M059J (cell line): ENCODE measurements around the gene SYF2. TPM values are rescaled to one million over a fixed set of nuclear protein-coding genes. Genes with fewer than 3 reads are reported as not detected.
A peak's percentile ranks its signal among the peaks of the same experiment; 100 is the strongest.
"Not testable (repeated sequence)": the region's sequence is repeated elsewhere in the genome, so short reads cannot be mapped to it uniquely, and the experiment has no call there.

ENCODE experiments used
- DNase-seq: peaks from one replicate; pipeline ENCODE4 v3.0.0-alpha.2; 2012; ENCODE audit warnings: low read depth
- total RNA-seq: library from RNA; depleted of rRNA; stranded (reverse); fragments of >200 nt; shearing (Covaris generic); gene quantifications from 2 replicates; pipeline ENCODE4 v1.2.3, GENCODE V29; 2014; rRNA removed

SYF2 gene
- 53.2 and 56.7 TPM in 2 replicates for total RNA-seq

DNA sequence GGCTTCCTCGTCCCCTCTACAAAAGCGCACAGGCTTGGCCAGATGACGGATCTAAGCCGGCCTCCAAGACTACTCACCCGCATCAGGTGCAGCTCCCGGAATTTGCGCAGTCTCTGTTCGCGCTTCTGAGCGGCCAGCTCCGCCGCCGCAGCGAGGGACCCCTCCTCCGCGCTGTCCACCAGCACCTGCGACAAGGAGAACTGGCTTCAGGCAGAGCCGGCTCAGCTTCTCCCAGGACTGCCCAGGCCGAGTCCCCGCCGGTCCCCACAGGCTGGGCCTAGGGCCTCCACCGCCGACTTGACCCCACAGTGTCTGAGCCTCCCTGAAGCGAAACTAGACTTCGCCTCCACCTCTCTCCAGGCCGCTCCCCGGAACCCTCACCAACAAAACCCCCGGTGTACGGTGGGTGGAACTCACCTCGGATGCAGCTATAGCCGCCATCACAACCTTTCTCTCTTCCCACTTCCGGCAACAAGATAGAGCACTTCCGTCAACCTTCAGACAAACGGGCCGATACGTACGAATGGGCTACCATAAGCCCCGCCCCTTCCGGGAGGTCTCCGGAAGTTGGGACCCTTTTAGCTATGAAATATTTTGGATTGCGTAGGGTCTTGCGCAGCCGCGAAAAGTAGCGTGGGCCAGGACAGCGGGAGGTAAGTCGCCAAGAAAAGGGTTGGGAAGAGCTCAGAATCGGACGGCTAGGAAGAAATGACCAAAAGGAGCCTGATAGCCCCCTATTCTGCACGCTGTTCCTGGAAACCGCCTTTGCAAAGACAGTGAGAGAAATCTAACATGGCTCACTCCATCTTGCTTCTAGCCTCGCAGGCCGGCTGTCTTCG, at the start of gene SYF2:
TSS of gene SYF2 (minus strand) at position 476 of the 839 bp plus-strand sequence. CDS start at position 441, 35 bp downstream.
- DNase-seq: peak; percentile 91

DNA sequence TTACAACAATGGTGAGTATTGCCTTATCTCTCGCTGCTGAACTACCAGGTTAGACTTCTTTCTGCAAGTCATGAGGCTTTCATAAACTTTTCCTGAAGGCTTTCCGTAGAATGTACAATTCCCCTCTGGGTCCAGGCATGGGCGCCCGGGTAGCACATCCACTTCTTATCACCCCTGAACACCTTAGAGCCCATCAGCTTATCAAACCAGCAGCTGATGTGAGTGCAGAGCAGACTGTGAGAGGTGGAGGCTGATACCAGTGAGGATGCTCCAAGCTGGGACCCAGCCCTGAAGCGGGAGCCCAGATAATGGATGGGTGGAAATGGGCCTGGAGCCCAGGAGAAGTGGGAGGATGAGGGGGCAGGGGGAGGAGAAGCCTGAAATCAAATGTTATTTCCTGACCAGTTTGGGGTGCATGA, 47.4 kb upstream of the SYF2 start:
- not testable (repeated sequence) for DNase-seq

DNA sequence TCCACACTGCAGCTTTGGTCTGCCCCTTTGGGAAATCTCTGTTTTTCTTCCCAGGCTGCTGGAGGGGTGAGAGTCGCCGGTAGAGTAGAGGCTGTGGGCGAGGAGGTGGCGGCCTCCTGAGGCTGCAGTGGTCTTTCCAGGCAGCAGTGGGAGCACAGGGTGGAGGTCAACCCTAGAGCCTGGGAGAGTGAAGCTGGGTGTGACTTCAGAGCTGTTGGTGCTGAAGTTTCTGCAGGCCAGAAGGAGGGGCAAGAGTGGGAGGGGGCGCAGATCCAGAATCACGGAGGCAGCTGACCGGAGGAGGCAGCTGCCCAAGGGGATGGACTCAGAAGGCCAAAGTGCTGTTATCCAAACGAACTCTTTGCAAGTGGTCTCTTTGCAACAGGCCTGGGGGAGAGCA, 46.5 kb upstream of the SYF2 start:
- not testable (repeated sequence) for DNase-seq

DNA sequence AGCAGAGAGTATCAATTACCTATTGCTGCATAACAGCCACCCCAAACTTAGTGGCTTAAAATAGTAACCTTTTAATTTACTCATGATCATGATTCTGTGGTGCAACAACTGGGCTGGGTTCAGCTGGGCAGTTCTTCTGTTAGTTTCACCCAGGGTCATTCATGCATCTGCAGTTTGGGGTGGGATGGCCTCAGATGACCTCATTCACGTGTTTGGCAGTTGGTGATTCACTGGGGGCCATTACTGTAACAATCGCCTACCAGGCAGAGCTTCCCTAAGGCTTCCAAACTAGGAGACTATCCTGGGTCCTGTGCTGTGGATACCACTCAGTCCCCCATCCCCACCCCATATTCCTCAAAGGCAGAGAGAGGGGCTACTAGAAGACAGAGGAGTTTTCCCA, 46.1 kb upstream of the SYF2 start:
- not testable (repeated sequence) for DNase-seq

DNA sequence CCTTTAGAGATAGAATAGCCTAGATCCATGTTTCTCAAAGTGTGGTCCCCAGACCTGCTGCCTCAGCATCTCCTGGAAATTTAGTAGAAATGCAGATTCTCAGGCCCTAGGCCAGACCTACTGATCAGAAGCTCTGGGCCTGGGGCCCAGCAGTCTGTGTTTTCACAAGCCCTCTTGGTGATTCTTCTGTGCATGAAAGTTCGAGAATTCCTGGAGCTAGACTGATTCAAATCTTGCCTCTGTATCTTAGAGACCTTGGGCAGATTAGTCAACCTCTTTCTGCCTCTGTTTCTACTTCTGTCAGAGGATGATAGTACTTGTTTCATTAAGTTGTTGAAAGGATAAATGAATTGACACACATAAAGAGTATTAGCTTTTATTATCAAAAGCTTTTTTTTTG, 45.0 kb upstream of the SYF2 start:
- not testable (repeated sequence) for DNase-seq

DNA sequence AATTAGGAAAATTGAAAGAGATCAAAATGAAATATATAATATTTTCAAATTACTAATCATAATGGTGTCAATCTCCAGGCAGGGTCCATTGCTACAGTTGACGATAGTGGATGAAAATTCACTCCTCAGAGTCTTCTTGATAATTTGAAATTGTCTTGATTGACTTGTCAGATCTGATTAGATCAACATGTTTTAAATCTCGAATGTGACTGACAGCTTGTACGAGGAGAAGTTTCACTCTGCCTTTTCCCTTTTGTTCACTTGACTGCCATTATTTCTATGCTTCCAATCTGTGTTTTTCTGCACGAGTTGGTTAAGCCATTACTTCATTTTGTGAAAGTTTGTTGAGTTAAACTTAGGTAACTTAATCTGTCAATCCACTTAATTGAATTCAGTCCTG, 43.3 kb upstream of the SYF2 start:
- DNase-seq: not testable (repeated sequence)

DNA sequence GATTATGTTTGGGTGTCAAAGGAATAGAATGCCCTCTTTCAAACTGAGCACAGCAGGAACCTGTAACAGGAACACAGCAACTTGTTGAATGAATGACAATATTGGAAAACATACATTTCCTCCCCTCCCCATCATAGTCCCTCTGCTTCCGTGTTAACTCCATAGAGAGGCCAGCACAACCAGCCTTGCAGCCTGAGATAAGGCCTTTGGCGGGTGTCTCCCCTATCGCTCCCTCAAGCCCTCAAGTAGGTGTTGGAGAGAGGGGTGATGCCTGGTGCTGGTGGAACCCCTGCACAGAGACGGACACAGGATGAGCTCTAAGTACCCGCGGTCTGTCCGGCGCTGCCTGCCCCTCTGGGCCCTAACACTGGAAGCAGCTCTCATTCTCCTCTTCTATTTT, 39.9 kb upstream of the SYF2 start, which contains the start of gene RHD:
TSS of gene RHD (plus strand) at position 272 of the 400 bp plus-strand sequence. CDS start at position 311, 39 bp downstream.
- DNase-seq: not testable (repeated sequence)

DNA sequence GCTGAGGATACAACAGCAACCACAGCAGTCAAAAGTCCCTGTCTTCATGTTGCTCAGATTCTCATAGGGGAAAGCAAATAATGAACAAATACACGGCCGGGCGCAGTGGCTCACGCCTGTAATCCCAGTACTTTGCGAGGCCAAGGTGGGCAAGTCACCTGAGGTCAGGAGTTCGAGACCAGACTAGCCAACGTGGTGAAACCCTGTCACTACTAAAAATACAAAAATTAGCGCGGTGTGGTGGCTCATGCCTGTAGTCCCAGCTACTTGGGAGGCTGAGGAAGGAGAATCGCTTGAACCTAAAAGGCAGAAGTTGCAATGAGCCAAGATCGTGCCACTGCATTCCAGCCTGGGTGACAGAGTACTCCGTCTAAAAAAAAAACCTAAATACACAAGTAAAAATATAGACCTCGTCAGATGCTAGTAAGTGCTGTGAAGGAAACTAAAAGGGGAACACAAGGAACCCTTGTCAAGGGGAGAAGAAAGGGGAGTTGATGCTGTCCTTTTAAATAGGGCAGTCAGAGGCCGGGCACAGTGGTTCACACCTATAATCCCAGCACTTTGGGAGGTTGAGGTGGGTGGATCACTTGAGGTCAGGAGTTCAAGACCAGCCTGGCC, 36.0 kb upstream of the SYF2 start:
- not testable (repeated sequence) for DNase-seq

DNA sequence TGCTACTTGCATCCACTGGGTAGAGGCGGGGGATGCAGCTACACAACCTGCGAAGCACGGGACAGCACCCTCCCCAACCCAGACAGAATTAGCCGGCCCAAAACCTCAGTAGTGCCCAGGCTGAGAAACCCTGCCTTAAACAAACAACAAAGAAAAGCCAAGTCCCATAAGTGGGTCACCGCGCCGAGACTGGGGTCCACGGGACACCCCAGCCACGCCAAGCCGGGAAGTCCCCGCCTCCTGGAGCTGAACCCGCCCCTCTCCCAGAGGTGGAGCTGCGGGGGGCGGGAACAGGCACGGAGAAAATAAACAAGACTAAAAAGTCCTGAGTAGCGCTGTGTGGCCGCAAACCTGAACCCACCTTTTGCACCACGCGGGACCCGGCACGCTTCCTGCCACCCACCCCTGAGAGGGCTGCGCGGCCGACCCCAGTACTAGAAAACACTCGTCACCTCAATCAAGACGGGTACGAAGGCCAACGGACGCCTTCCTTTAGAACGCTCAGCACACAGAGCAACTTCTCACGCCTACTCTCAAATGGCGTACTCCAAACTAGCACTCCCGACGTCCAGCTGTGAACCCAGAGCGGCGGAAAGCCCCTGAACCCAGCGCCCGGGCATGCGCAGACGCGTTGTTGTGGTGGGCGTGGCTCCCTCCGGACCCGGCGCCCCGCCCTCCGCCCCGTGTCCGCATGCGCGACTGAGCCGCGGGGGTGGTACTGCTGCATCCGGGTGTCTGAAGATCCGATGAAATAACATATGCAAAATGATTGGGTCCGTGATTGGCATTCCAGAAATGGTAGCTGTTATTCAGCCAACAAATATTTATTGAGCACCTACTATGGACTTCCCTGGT, 35.2 kb upstream of the SYF2 start:
- DNase-seq: peak; percentile 62

DNA sequence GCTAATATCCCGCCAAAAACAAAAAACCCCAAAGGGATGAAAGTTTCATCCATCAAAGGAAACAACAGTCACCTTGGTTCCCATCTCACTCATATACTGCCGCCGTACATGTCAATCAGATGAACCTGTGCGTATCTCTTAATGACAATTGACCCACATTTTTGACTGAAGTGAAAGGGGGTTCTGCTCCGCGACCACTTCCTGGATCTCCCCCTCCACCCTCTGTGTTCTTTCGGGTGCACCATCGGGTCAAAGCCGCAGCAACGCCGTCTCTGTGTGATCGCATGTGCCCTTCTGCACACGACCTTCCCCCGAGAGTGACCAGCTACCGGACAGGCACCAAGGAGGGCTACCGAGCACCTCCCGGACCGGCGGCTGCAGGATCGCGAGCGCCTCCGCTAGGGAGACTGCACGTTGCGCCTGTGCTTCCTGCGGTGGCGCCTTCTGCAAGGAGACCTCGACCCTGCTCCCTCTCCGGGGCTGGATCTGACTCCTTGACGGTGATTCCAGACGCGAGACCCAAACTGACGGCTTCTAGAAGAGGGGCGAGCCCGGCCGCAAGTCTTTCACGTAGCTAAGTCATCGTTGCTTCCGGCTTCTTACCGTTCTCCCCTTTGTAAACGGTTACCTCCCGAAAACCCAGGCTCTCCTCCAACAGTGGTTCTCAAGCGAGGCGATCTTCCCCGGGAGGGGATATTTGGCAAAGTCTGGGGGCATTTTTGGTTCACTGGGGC, 34.4 kb upstream of the SYF2 start:
- not testable (repeated sequence) for DNase-seq

DNA sequence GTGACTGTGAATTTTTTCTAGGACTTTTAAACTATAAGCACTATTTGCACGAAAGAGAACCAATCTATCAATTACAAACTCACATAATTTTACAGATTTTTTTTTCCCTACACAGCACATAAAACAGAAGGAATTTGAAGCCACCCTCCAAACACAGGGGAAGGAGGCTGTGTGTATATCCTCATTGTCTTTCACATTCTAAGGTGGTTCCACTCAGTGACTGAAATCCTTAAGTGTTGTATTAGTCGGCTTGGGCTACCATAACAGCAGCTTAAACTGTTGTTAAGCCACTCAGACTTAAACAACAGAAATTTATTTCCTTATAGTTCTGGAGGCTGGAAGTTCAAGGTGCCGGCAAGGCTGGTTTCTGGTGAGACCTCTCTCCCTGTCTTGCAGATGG, 28.0 kb upstream of the SYF2 start:
- not testable (repeated sequence) for DNase-seq

DNA sequence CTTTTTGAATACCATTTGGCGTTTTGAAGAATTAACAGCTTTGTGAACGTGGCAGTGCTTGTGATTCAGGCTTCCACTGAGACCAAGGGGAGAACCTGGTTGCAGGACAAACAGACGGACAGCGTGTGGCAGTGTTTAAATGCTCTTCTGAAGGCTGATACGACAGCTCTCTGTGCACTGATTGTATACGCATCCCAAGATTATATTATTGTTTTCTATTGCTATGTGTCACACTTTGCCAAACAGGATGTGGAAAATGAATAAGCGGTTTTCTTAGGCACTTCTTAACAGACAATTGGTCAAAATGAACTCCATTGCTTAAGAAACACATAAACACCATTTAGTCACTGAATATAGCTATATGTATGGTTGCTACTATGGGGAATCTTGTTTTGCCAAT, 27.5 kb upstream of the SYF2 start:
- DNase-seq: peak; percentile 59

DNA sequence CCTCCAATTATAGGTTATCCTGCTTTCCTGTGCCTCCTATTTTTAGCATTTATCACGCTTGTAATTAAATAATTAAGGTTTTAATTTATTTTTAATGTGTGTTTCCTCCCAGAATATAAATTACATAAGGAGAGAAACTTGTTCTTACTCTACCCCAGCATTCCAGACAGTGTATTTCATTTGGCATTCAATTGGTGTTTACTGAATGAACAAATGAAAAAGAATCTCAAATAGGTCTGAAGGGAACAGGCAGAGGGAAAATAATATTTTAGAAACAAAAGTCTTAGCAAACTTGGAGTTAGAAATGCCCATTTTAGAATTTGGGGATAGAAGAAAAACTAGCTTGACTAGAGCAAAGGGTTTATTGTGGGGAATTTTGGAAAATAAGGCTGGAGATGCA, 24.9 kb upstream of the SYF2 start:
- no peak for DNase-seq

DNA sequence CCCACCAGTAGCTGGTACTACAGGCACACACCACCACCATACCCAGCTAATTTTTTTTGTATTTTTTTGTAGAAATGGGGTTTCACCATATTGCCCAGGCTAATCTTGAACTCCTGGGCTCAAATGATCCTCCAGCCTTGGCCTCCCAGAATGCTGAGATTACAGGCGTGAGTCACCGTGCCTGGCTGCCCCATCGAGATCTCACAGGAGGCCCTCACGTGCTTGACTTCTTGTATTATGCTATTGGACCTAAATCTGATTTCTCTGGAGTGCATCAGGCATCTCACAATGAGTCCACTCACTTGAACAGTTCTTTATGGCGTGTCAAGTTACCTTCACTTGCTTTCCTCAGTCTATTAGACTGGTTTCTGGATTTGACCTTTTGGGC, 24.3 kb upstream of the SYF2 start:
- DNase-seq: no peak

DNA sequence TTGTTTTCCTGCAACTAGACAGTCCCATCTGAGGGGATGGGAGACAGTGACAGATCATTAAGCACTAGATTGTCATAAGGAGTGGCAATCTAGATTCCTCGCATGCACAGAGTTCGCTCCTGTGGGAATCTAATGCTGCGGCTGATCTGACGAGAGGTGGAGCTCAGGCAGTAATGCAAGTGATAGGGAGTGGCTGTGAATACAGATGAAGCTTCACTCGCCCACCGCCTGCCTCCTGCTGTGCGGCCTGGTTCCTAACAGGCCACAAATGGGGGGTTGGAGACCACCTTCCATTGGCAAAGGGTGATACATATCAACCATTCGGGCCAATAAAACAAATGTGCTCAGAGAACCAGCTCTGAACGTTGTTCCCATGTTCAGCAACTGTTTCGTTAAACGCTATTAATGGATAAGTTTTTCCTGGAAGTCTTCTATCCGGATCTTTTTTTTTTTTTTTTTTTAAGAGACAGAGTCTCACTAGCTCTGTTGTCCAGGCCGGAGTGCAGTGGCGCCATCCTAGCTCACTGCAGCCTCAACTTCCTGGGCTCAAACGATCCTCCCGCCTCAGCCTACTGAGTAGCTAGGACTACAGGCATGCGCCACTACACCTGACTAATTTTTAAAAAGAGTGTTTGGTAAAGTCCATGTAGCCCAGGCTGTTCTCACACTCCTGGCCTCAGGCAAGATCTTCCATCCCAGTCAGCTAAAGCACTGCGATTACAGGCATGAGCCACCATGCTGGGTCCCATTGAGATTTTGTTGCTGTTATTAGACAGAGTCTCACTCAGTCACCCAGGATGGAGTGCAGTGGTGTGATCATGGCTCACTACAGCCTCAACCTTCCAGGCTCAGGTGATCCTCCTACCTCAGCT, 23.6 kb upstream of the SYF2 start:
- no peak for DNase-seq

DNA sequence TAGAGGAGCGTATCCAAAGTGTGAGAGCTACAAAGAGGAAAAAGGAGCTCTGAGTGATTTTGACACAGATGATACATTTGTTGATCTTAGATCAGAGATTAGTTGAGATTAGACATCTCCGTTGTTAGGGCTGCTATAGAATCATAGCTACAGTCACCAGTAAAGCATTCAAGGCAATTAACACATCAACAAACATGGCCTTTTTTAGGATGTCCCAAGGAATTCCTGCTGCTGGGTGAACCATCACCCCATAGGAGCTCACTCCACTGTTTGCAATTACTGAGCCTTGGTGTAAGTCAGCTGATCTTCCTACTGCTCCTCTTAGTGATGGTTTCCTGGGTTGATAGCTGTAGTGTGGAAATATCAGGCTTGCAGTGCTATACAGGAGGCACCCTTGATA, 21.6 kb upstream of the SYF2 start:
- peak; percentile 90 for DNase-seq

DNA sequence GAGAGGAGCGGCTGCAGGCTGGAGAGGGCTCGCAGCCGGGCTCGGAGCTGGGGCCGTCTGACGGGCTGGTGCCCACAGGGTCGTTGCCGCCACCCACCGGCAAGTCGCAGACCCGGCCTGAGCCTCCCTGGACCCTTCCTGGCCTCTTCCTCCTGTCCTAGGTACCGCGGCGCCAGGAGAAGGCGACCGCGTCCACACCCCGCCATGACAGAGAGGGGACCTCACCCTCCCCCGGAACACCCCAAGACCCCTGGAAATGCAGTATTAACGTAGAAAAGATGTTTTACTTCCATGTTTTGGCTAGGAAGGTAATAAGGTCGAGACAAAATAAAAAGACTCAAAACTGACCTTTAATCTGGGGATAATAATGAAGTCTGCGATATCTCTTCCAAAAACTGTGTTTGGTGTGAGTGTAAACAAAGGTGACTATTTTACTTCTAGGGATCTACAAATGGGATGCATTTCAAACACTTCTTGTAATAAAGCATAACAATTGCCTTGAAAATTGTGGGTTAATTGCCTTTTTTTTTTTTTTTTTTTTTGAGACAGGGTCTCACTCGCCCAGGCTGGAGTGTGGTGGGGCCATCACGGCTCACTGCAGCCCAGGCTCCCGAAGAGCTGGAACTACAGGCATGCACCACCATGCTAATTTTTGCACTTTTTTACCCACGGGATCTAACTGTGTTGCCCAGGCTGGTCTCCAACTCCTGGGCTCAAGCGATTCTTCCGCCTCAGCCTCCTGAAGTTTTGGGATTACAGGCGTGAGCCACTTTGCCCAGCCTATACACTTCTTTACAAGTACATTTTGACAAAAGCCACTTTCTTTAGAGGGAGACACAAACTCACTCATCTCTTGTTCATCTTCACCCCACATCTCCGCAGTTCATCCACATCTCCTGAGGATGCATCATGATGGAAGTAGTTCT, 15.8 kb upstream of the SYF2 start:
- no peak for DNase-seq

DNA sequence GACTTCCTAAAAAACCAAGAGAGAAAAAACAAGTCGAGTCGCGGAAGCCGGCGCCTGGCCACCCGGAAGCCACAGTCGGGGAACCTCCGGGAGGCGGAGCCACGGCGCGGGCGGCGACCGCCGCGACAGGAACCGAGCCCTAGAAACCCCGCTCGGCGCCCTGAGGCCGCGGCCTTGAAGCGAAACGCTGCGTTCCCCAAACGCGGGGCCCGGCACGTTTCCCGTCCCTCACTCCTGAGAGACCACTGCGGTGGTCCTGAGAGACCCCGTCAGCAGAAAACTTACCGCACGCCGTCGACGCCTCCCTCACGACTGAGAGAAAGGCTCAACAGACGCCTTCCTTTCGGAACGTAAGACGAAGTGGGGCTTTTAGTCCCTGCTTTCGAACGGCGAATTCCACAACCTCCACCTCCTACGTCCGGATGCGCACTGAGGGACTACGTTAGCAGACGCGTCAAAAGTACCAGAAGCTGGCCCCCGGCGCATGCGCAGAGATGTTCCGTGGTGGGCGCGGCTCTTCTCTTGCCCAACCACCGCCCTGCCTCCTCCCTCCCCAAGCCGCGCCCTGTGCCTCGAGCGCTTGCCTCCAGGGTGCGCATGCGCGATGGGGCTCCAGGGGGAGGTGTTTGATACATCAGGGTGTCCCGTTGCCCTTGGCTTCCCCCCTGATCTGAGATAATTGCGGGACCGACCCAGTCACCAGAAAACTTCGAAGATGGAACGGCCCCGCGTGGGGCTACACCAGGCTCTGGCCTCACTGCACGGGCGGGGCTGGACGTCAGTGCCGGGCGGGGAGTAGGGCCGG, 14.9 kb upstream of the SYF2 start, which contains the start of gene RSRP1:
TSS of gene RSRP1 (minus strand) at position 431 of the 805 bp plus-strand sequence. CDS start 491 bp downstream, outside the sequence.
- DNase-seq: peak; percentile 98
